Measurements from ENCODE around the gene EP400.

DNA sequence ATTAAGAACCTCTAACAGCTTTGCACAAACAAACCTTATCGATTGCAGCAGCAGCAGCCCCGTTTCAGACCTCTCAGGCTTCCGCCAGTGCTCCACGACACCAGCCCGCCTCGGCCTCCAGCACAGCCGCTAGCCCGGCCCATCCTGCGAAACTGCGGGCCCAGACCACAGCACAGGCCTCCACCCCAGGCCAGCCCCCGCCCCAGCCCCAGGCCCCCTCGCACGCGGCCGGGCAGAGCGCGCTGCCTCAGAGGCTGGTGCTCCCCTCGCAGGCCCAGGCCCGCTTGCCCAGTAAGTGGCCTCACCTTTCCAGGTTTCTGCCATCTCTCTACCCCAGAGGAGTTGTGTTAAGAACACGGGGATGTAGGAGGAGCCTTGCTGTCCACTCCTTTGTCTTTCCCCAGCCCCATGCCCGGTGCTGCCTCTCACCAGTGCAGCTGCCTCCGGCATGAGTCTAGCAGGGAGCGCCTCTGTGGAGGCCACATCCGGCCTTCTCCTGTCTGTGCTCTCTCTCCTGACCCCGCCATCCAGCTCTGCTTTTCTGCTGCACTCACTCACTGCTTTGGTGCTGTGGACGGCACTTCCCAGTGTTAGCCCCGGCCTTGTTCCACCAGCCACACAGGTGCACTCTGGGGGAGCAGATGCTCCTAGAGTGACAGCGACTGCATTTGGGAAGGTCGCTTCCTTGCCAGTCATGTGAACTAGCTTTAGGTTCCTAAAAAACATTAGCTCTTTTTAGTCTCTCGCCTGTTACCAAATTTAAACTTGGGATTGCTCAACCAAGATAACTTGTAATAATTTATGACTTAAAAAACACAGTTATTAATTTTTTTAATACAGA lies 71.5 kb downstream of the EP400 start:
- TF ChIP-seq, protein P1, sequence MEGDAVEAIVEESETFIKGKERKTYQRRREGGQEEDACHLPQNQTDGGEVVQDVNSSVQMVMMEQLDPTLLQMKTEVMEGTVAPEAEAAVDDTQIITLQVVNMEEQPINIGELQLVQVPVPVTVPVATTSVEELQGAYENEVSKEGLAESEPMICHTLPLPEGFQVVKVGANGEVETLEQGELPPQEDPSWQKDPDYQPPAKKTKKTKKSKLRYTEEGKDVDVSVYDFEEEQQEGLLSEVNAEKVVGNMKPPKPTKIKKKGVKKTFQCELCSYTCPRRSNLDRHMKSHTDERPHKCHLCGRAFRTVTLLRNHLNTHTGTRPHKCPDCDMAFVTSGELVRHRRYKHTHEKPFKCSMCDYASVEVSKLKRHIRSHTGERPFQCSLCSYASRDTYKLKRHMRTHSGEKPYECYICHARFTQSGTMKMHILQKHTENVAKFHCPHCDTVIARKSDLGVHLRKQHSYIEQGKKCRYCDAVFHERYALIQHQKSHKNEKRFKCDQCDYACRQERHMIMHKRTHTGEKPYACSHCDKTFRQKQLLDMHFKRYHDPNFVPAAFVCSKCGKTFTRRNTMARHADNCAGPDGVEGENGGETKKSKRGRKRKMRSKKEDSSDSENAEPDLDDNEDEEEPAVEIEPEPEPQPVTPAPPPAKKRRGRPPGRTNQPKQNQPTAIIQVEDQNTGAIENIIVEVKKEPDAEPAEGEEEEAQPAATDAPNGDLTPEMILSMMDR (IDR thresholded peaks at IDR 0.05), result no peak
- TF ChIP-seq POLR2A (IDR thresholded peaks at IDR 0.05), result no peak
